ENCODE results near the gene NTF4.
"Not testable (repeated sequence)": the region's sequence is repeated elsewhere in the genome, so short reads cannot be mapped to it uniquely, and the experiment has no call there.

NTF4 gene

GRCh38 chr19:49057636-49058234, 6.9 kb downstream of the NTF4 start, which contains the start of gene CGB7:
CGB7 (minus strand) TSS chr19:49057749; CDS start chr19:49055375, 2,374 bp downstream.
- H3K27ac ChIP-seq, result peak within 1 kb of the TSS; percentile 43
- no peak for DNase-seq (ENCODE audit: low read depth, low spot score)

GRCh38 chr19:49056902-49057596, 7.6 kb downstream of the NTF4 start:
- DNase-seq (ENCODE audit: low read depth, low spot score), result not testable (repeated sequence)
- peak overlapping the region; percentile 43 for H3K27ac ChIP-seq

- peak overlapping the region; percentile 43 for H3K27ac ChIP-seq
- no peak for DNase-seq (ENCODE audit: low read depth, low spot score)
Observed at GRCh38 chr19:49056101-49056901, 8.3 kb downstream of the NTF4 start.

- DNase-seq (ENCODE audit: low read depth, low spot score), result peak; percentile 55
- H3K27ac ChIP-seq, result not testable (repeated sequence)
Observed at GRCh38 chr19:49050376-49051033, 14.1 kb downstream of the NTF4 start.

- H3K27ac ChIP-seq, result not testable (repeated sequence)
Observed at GRCh38 chr19:49049834-49050233, 14.8 kb downstream of the NTF4 start.

GRCh38 chr19:49049011-49049410, 15.6 kb downstream of the NTF4 start, which contains the start of gene CGB8:
CGB8 (minus strand) TSS chr19:49049111; CDS start chr19:49048739, 372 bp downstream.
- not testable (repeated sequence) for DNase-seq (ENCODE audit: low read depth, low spot score); H3K27ac ChIP-seq

More at GRCh38 chr19:49049834-49050233, 14.8 kb downstream of the NTF4 start:
- DNase-seq (ENCODE audit: low read depth, low spot score), result not testable (repeated sequence)

- DNase-seq (ENCODE audit: low read depth, low spot score); H3K27ac ChIP-seq: not testable (repeated sequence)
Observed at GRCh38 chr19:49043548-49043947, 21.1 kb downstream of the NTF4 start, which contains the start of gene CGB5. CGB5 (plus strand) TSS chr19:49043848; CDS start chr19:49044210, 362 bp downstream.

GRCh38 chr19:49042666-49043065, 22.0 kb downstream of the NTF4 start:
- H3K27ac ChIP-seq; DNase-seq (ENCODE audit: low read depth, low spot score): not testable (repeated sequence)

GRCh38 chr19:49042177-49042576, 22.4 kb downstream of the NTF4 start:
- no peak overlapping the region for H3K27ac ChIP-seq
- no peak for DNase-seq (ENCODE audit: low read depth, low spot score)

GRCh38 chr19:49039736-49040135, 24.9 kb downstream of the NTF4 start:
- DNase-seq (ENCODE audit: low read depth, low spot score); H3K27ac ChIP-seq: not testable (repeated sequence)

GRCh38 chr19:49038557-49039276, 25.9 kb downstream of the NTF4 start:
- not testable (repeated sequence) for DNase-seq (ENCODE audit: low read depth, low spot score); H3K27ac ChIP-seq

- DNase-seq (ENCODE audit: low read depth, low spot score); H3K27ac ChIP-seq: not testable (repeated sequence)
Observed at GRCh38 chr19:49038111-49038510, 26.5 kb downstream of the NTF4 start.

- DNase-seq (ENCODE audit: low read depth, low spot score); H3K27ac ChIP-seq: not testable (repeated sequence)
Observed at GRCh38 chr19:49036815-49037214, 27.8 kb downstream of the NTF4 start, which contains the start of gene CGB1. CGB1 (minus strand) TSS chr19:49036895; CDS start chr19:49036711, 184 bp downstream.

- DNase-seq (ENCODE audit: low read depth, low spot score); H3K27ac ChIP-seq: not testable (repeated sequence)
Observed at GRCh38 chr19:49031642-49032301, 32.8 kb downstream of the NTF4 start, which contains the start of gene CGB2. CGB2 (plus strand) TSS chr19:49031890; CDS start chr19:49032096, 206 bp downstream.

GRCh38 chr19:49030323-49030722, 34.3 kb downstream of the NTF4 start:
- not testable (repeated sequence) for H3K27ac ChIP-seq; DNase-seq (ENCODE audit: low read depth, low spot score)

GRCh38 chr19:49029749-49030148, 34.9 kb downstream of the NTF4 start:
- H3K27ac ChIP-seq; DNase-seq (ENCODE audit: low read depth, low spot score): not testable (repeated sequence)

GRCh38 chr19:49028686-49029085, 35.9 kb downstream of the NTF4 start:
- not testable (repeated sequence) for H3K27ac ChIP-seq; DNase-seq (ENCODE audit: low read depth, low spot score)

- not testable (repeated sequence) for H3K27ac ChIP-seq; DNase-seq (ENCODE audit: low read depth, low spot score)
Observed at GRCh38 chr19:49025599-49025998, 39.0 kb downstream of the NTF4 start.

Data from epithelial cell of prostate (primary cell).